Spleen (tissue), 11 donors: Measurements from ENCODE around the gene PTPRN2. TPM values are rescaled to one million over a fixed set of nuclear protein-coding genes. Genes with fewer than 3 reads are reported as not detected.
A peak's percentile ranks its signal among the peaks of the same experiment; 100 is the strongest.

ENCODE experiments used
- DNase-seq: peaks from one replicate; pipeline ENCODE4 v3.0.0-alpha.2; 2020
- H3K27ac ChIP-seq, 8 donors: fragments of 200-600 bp; sonication (generic) in 7 of 8; 1 replicate in 4 of 8; 2 replicates in 4 of 8; pipeline versions ENCODE4 v1.5.0 to v1.8.0; 2016 to 2021; ENCODE audit warnings: inconsistent platforms in 4 of 8, mild to moderate bottlenecking in 4 of 8, moderate library complexity in 1 of 8
- H3K27me3 ChIP-seq, 7 donors: fragments of 200-600 bp; sonication (generic) in 6 of 7; replicated peaks in 1 of 7; 1 replicate in 4 of 7; 2 replicates in 3 of 7; pipeline versions ENCODE4 v1.5.0 to v1.8.0; 2016 to 2021; ENCODE audit warnings: inconsistent platforms in 3 of 7, mild to moderate bottlenecking in 1 of 7
- H3K36me3 ChIP-seq, 6 donors: fragments of 200-600 bp; sonication (generic) in 5 of 6; 1 replicate in 4 of 6; 2 replicates in 2 of 6; pipeline versions ENCODE4 v1.5.0 to v1.8.0; 2016 to 2021; ENCODE audit warnings: inconsistent platforms in 2 of 6
- H3K4me1 ChIP-seq, 6 donors: fragments of 200-600 bp; sonication (generic) in 5 of 6; 1 replicate in 3 of 6; 2 replicates in 3 of 6; pipeline versions ENCODE4 v1.5.0 to v1.8.0; 2016 to 2021; ENCODE audit warnings: inconsistent platforms in 3 of 6
- H3K4me3 ChIP-seq, 8 donors: fragments of 200-600 bp; sonication (generic) in 7 of 8; 1 replicate in 4 of 8; 2 replicates in 4 of 8; pipeline versions ENCODE4 v1.5.0 to v1.8.0; 2016 to 2021; ENCODE audit warnings: inconsistent platforms in 4 of 8, mild to moderate bottlenecking in 4 of 8, moderate library complexity in 2 of 8
- H3K9me3 ChIP-seq, 8 donors: fragments of 200-600 bp; sonication (generic) in 7 of 8; 1 replicate in 4 of 8; 2 replicates in 4 of 8; pipeline versions ENCODE4 v1.5.0 to v1.8.0; 2016 to 2021; ENCODE audit warnings: inconsistent platforms in 4 of 8
- POLR2A ChIP-seq, 3 donors: fragments of 450-650 bp; IDR thresholded peaks; one replicate each; pipeline ENCODE4 v1.5.1; 2017; ENCODE audit warnings: antibody characterized with exemption in 3 of 3, mild to moderate bottlenecking in 1 of 3
- POLR2AphosphoS5 ChIP-seq, 3 donors: sonication (generic); formaldehyde crosslinking; IDR thresholded peaks; one replicate each; pipeline ENCODE4 v1.5.1; 2017; ENCODE audit warnings: antibody characterized with exemption in 3 of 3
- WGBS, 5 donors: extraction: QIAGEN DNeasy Blood & Tissue Kit in 3 of 5; methylation state at CpG; one replicate each; pipeline versions ENCODE4 v1.1.5 to v1.1.7; 2013 to 2018; 5-methylcytosine and 5-hydroxymethylcytosine counted together
- intact Hi-C: fragments of 100-400 bp; cut with DNase I; formaldehyde crosslinking; loops from one replicate; pipeline ENCODE4 v1.15.0; 2023; ENCODE audit warnings: low total_unique reads
- polyA plus RNA-seq, 3 donors: library from polyadenylated mRNA; stranded (reverse); fragments of 200-250 nt; gene quantifications; one replicate each; pipeline ENCODE4 v1.2.1, GENCODE V29; 2013
- total RNA-seq, 7 donors: library from RNA; depleted of rRNA in 3 of 7; stranded (reverse); fragments of >200 nt in 3 of 7; fragmentation: NEBNext Ultra II Directional in 4 of 7; extraction: Animal tissue kit (Norgen Biotek cat#: 25700) in 4 of 7; gene quantifications; one replicate each; pipeline versions ENCODE4 v1.1.0 to v1.2.1, GENCODE V29; 2016 to 2021
- TF ChIP-seq, protein P1 (sequence below), 11 experiments: fragments of 200-600 bp in 7 of 11; fragments of 450-650 bp in 4 of 11; sonication (generic) in 4 of 11; IDR thresholded peaks in 8 of 11; conservative IDR thresholded peaks in 3 of 11; 1 replicate in 7 of 11; 2 replicates in 4 of 11; pipeline versions ENCODE4 v1.4.0 to v1.8.0; 2016 to 2021; ENCODE audit warnings: antibody characterized with exemption in 11 of 11, inconsistent platforms in 4 of 11, mild to moderate bottlenecking in 1 of 11
- donor health status: healthy with polysubstance abuse.
- donor health status: DM: no; HTN: no; CAD: no; lungs with moderate emphysema.
- donor health status: DM: no; HTN: no; CAD: no.
- donor health status: Bipolar disorder and iron deficiency.
- donor health status: healthy.
- donor health status: DM: no; HTN: no; CAD: no.
- donor health status: DM: yes; HTN: yes; CAD: no.

The PTPRN2 gene
- total and polyA plus RNA-seq, 10 donors, result 7.0 to 22.8 (median 16.8) TPM

DNA sequence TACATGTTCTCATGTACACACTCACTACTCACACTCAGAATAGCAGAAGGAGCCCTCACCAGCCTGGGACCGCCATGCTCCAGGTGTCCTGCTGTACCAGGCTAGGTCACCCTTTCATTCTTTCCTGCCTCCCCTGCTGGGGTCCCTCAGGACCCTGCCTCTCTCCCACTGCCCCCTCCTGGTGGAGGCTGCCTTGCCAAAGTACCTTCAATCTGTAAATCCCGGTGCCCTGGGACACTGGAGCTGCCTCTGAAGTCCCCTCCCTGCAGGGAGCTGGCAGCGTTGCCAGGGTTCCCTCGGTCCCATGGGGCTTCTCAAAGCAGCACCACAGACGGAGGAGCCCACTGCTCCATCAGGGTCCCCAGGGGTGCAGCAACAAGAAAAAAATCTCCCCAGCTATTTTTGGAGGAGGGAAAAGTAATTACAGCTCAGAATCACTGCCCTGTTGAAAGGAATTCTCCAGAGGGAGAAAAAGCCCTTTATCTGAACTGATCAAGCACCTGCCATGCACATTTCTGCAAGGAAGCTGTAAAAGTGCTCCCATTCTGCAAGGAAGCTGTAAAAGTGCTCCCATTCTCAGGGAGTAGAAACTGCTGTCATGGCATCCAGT is 259.9 kb downstream of the PTPRN2 start:
- Histone ChIP-seq H3K27me3 (peaks cover 0 to 19% (median 0%) of the 10 kb centered on the region in 7 donors), H3K36me3 (no peaks in the 10 kb centered on the region), H3K27ac (no peak overlapping the region), H3K9me3 (peaks cover 0 to 41% (median 2%) of the 10 kb centered on the region in 8 donors), H3K4me3 (no peak overlapping the region), H3K4me1 (no peaks in the 10 kb centered on the region)
- no peak for TF ChIP-seq POLR2AphosphoS5 (IDR thresholded peaks at IDR 0.05)
- TF ChIP-seq POLR2A (IDR thresholded peaks at IDR 0.05), result no peak
- TF ChIP-seq, protein P1, sequence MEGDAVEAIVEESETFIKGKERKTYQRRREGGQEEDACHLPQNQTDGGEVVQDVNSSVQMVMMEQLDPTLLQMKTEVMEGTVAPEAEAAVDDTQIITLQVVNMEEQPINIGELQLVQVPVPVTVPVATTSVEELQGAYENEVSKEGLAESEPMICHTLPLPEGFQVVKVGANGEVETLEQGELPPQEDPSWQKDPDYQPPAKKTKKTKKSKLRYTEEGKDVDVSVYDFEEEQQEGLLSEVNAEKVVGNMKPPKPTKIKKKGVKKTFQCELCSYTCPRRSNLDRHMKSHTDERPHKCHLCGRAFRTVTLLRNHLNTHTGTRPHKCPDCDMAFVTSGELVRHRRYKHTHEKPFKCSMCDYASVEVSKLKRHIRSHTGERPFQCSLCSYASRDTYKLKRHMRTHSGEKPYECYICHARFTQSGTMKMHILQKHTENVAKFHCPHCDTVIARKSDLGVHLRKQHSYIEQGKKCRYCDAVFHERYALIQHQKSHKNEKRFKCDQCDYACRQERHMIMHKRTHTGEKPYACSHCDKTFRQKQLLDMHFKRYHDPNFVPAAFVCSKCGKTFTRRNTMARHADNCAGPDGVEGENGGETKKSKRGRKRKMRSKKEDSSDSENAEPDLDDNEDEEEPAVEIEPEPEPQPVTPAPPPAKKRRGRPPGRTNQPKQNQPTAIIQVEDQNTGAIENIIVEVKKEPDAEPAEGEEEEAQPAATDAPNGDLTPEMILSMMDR (IDR thresholded peaks at IDR 0.05 in 8 of 11, conservative IDR thresholded peaks at IDR 0.05 in 3 of 11), result no peak
- WGBS, 5 donors, result 60 to 70% (median 61%) methylated on average over 5 of the region's 5 CpGs
- DNase-seq, result peak; percentile 40
- intact Hi-C loops, result no loop called here

GRCh38 chr7:158327012-158327411 is 260.6 kb downstream of the PTPRN2 start:
- peaks cover 0 to 25% (median 0%) of the 10 kb centered on the region in 7 donors for H3K27me3 ChIP-seq
- no peak overlapping the region for H3K4me3 ChIP-seq
- H3K4me1 ChIP-seq, result no peaks in the 10 kb centered on the region
- no peak for TF ChIP-seq POLR2AphosphoS5 (IDR thresholded peaks at IDR 0.05)
- TF ChIP-seq, protein P1 (IDR thresholded peaks at IDR 0.05 in 8 of 11, conservative IDR thresholded peaks at IDR 0.05 in 3 of 11), result no peak
- TF ChIP-seq POLR2A (IDR thresholded peaks at IDR 0.05), result no peak
- no peaks in the 10 kb centered on the region for H3K36me3 ChIP-seq
- H3K9me3 ChIP-seq, result peaks cover 0 to 37% (median 2%) of the 10 kb centered on the region in 8 donors
- H3K27ac ChIP-seq, result no peak overlapping the region
- 76 to 87% (median 83%) methylated on average over 4 of the region's 4 CpGs for WGBS, 5 donors
- peak; percentile 11 for DNase-seq
- intact Hi-C loops, result no loop called here

GRCh38 chr7:158325530-158326381 is 261.9 kb downstream of the PTPRN2 start:
- no peaks in the 10 kb centered on the region for H3K36me3 ChIP-seq
- intact Hi-C loops, result no loop called here
- no peak overlapping the region for H3K4me3 ChIP-seq
- no peak for TF ChIP-seq POLR2AphosphoS5 (IDR thresholded peaks at IDR 0.05)
- no peak overlapping the region for H3K27ac ChIP-seq
- WGBS, 5 donors, result 55 to 63% (median 61%) methylated on average over 22 to 27 of the region's 27 CpGs
- peaks cover 0 to 45% (median 2%) of the 10 kb centered on the region in 8 donors for H3K9me3 ChIP-seq
- peaks cover 0 to 29% (median 0%) of the 10 kb centered on the region in 7 donors for H3K27me3 ChIP-seq
- no peaks in the 10 kb centered on the region for H3K4me1 ChIP-seq
- peak; percentile 49 for DNase-seq

GRCh38 chr7:158324397-158325360 is 262.9 kb downstream of the PTPRN2 start:
- Histone ChIP-seq H3K27me3 (peaks cover 0 to 29% (median 0%) of the 10 kb centered on the region in 7 donors), H3K36me3 (no peaks in the 10 kb centered on the region), H3K4me1 (no peaks in the 10 kb centered on the region), H3K4me3 (no peak overlapping the region), H3K9me3 (peaks cover 0 to 44% (median 2%) of the 10 kb centered on the region in 8 donors), H3K27ac (no peak overlapping the region)
- intact Hi-C loops, result no loop called here
- DNase-seq, result peak; percentile 46
- 82 to 89% (median 83%) methylated on average over 17 of the region's 17 CpGs for WGBS, 5 donors
- TF ChIP-seq POLR2A (IDR thresholded peaks at IDR 0.05) (no peak), POLR2AphosphoS5 (IDR thresholded peaks at IDR 0.05) (no peak)
- TF ChIP-seq, protein P1 (IDR thresholded peaks at IDR 0.05 in 8 of 11, conservative IDR thresholded peaks at IDR 0.05 in 3 of 11), result no peak
